ENCODE results near the gene OTUD7B. TPM values are rescaled to one million over a fixed set of nuclear protein-coding genes. Genes with fewer than 3 reads are reported as not detected.

Gene OTUD7B
- total RNA-seq, 2 donors from 2014 or later, result 21.4 to 48.7 TPM

GRCh38 chr1:149927563-149928400 lies 82.7 kb downstream of the OTUD7B start, which contains the start of gene SF3B4:
TSS of gene SF3B4 (minus strand) at chr1:149927803. CDS start at chr1:149927759, 44 bp downstream.
- peak; percentile 99 for ATAC-seq (replicated peaks)

DNA sequence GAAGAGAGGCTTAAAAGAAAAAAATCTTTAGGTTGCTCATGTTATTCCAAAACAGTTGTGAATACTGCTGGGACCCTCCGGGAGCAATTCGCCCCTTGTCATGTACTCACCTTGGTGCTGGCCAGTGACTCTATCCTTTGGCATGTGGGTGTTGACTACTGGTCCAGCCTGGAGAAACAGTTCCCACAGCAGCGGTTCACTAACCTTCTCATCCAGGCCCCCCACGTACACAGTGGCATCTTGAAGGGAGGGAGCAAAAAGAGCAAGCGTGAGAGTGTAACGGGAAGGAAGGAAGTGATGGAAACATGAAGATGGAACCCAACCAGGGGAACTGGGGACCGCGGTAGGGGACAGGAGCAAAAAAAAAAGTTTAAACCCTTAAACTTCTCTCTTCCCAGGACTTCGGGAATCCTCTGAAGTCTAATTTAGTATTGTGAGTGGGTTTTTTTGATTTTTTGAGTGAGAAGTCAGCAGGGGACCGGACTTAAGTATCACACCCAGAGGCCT lies 83.4 kb downstream of the OTUD7B start:
- H3K27ac Mint-ChIP-seq, result peak overlapping the region; percentile 96
- peaks cover 8% of the 10 kb centered on the region for H3K27me3 Mint-ChIP-seq
- no peaks in the 10 kb centered on the region for H3K9me3 Mint-ChIP-seq
- H3K4me1 Mint-ChIP-seq, result peaks cover 43% of the 10 kb centered on the region
- peaks cover 58% of the 10 kb centered on the region for H3K36me3 Mint-ChIP-seq (ENCODE audit: low read depth)
- H3K4me3 Mint-ChIP-seq, result peak overlapping the region; percentile 99
- no peak for ATAC-seq (replicated peaks)

More at GRCh38 chr1:149927563-149928400, 82.7 kb downstream of the OTUD7B start, which contains the start of gene SF3B4:
- no peaks in the 10 kb centered on the region for H3K9me3 Mint-ChIP-seq
- H3K4me3 Mint-ChIP-seq, result peak within 1 kb of the TSS; percentile 99
- peaks cover 52% of the 10 kb centered on the region for H3K36me3 Mint-ChIP-seq (ENCODE audit: low read depth)
- H3K4me1 Mint-ChIP-seq, result peaks cover 43% of the 10 kb centered on the region
- peak within 1 kb of the TSS; percentile 96 for H3K27ac Mint-ChIP-seq
- peaks cover 8% of the 10 kb centered on the region for H3K27me3 Mint-ChIP-seq

DNA sequence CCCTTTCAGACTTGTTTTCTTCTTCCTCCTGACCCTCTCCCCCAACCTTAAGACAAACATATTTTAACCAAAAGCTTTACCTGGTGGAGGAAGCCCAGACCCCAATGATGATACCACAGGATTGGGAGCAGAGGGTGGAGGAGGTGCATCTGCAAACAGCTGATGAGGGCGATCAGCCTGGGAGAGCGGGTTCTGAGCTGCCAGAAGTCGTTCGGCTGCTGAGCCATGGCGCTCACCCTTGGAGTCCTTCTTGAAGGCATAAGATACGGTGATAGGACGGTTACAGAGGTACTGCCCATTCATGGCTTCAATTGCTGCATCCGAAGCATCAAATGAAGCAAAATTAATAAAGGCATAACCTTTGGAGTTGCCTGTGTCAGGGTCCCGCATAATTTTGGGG lies 84.2 kb downstream of the OTUD7B start:
- H3K4me3 Mint-ChIP-seq, result peak overlapping the region; percentile 99
- H3K9me3 Mint-ChIP-seq, result no peaks in the 10 kb centered on the region
- peaks cover 2% of the 10 kb centered on the region for H3K27me3 Mint-ChIP-seq
- H3K36me3 Mint-ChIP-seq (ENCODE audit: low read depth), result peaks cover 66% of the 10 kb centered on the region
- H3K4me1 Mint-ChIP-seq, result peaks cover 35% of the 10 kb centered on the region
- no peak for ATAC-seq (replicated peaks)
- no peak overlapping the region for H3K27ac Mint-ChIP-seq

DNA sequence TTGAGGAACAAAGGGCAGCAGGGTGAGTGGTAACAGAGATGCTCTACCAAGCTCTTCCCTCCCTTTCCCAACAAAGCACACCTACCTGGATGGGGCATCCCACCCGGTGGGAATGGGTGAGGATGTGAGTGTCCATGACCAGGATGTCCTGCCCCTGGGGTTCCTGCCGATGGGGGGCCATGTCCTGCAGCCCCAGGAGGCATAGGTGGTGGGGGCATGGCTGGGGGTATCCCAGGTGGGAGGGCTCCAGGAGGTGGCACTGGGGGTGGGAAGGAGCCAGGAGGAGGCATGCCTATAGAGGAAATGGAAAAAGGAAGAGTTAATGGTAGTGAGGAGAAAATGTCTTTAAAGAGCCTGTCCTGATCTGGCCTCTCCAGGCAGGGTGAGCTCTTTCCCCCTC lies 84.8 kb downstream of the OTUD7B start:
- Mint-ChIP-seq H3K27me3 (no peaks in the 10 kb centered on the region), H3K4me3 (peak overlapping the region; percentile 99), H3K27ac (peak overlapping the region; percentile 17), H3K36me3 (ENCODE audit: low read depth) (peaks cover 66% of the 10 kb centered on the region), H3K4me1 (peaks cover 30% of the 10 kb centered on the region), H3K9me3 (no peaks in the 10 kb centered on the region)
- ATAC-seq (replicated peaks), result no peak

DNA sequence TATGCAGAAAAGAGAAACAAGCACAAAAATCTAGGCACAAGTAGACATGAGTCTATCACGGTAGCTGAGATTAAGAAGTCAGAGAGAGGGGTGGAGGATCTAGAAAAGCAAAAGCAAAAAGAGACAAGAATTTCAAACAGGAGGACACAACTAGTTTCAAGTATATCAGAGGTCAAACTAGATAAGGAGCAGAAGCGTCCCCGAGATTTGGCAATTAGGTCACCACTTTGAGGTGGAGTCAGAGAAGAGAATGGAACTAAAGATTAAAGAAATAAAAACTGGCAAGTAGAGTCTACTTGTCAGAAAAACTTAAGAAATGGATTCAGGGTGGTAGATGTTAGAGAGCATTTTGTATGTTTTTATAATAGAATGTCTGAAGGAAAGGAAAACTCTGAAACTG lies 85.2 kb downstream of the OTUD7B start:
- Mint-ChIP-seq H3K4me3 (peak overlapping the region; percentile 99), H3K9me3 (no peaks in the 10 kb centered on the region), H3K36me3 (ENCODE audit: low read depth) (peaks cover 66% of the 10 kb centered on the region), H3K27me3 (no peaks in the 10 kb centered on the region), H3K4me1 (peaks cover 28% of the 10 kb centered on the region), H3K27ac (peak overlapping the region; percentile 17)
- ATAC-seq (replicated peaks), result no peak

DNA sequence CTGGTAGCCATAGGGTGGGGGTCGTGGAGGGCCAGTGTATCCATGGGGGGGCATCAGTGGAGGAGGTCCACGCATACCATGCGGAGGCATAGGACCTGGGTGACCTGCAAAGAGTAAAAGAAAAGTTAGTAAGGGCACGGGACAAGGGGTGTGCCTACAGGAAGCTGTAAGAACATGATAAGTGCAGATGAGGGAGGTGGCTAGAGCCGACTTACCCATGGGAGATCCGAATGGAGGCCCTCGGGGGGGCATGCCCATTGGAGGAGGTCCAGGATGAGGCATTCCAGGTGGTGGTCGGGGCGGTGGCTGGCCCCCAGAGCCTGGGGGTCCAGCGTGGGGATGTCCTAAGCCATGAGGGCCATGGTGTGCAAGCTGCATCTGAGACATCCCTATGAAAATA lies 86.9 kb downstream of the OTUD7B start:
- Mint-ChIP-seq H3K9me3 (no peaks in the 10 kb centered on the region), H3K4me3 (no peak overlapping the region), H3K27me3 (no peaks in the 10 kb centered on the region), H3K36me3 (ENCODE audit: low read depth) (peaks cover 66% of the 10 kb centered on the region), H3K4me1 (peaks cover 24% of the 10 kb centered on the region), H3K27ac (no peak overlapping the region)
- ATAC-seq (replicated peaks), result no peak

GRCh38 chr1:149917571-149918144 lies 92.9 kb downstream of the OTUD7B start, which contains the start of gene SV2A:
TSS of gene SV2A (minus strand) at chr1:149917844. CDS start at chr1:149913840, 4,004 bp downstream.
- peak; percentile 91 for ATAC-seq (replicated peaks)
- Mint-ChIP-seq H3K9me3 (no peaks in the 10 kb centered on the region), H3K27me3 (no peaks in the 10 kb centered on the region), H3K4me3 (peak within 1 kb of the TSS; percentile 85), H3K27ac (peak within 1 kb of the TSS; percentile 78), H3K36me3 (ENCODE audit: low read depth) (peaks cover 13% of the 10 kb centered on the region), H3K4me1 (peaks cover 11% of the 10 kb centered on the region)

- ATAC-seq (replicated peaks), result no peak
- peak overlapping the region; percentile 85 for H3K4me3 Mint-ChIP-seq
- no peaks in the 10 kb centered on the region for H3K9me3 Mint-ChIP-seq
- H3K27me3 Mint-ChIP-seq, result no peaks in the 10 kb centered on the region
- peaks cover 11% of the 10 kb centered on the region for H3K4me1 Mint-ChIP-seq
- H3K36me3 Mint-ChIP-seq (ENCODE audit: low read depth), result peaks cover 6% of the 10 kb centered on the region
- peak overlapping the region; percentile 78 for H3K27ac Mint-ChIP-seq
Observed at GRCh38 chr1:149916898-149917252, 93.7 kb downstream of the OTUD7B start.

GRCh38 chr1:149916193-149916897 lies 94.2 kb downstream of the OTUD7B start:
- Mint-ChIP-seq H3K4me3 (peak overlapping the region; percentile 85), H3K27ac (peak overlapping the region; percentile 78), H3K9me3 (no peaks in the 10 kb centered on the region), H3K36me3 (ENCODE audit: low read depth) (peaks cover under 1% of the 10 kb centered on the region), H3K27me3 (no peaks in the 10 kb centered on the region), H3K4me1 (peaks cover 11% of the 10 kb centered on the region)
- no peak for ATAC-seq (replicated peaks)

GRCh38 chr1:149915429-149916192 lies 94.9 kb downstream of the OTUD7B start:
- H3K27ac Mint-ChIP-seq, result peak overlapping the region; percentile 78
- no peaks in the 10 kb centered on the region for H3K9me3 Mint-ChIP-seq
- no peaks in the 10 kb centered on the region for H3K27me3 Mint-ChIP-seq
- no peak for ATAC-seq (replicated peaks)
- no peaks in the 10 kb centered on the region for H3K36me3 Mint-ChIP-seq (ENCODE audit: low read depth)
- peaks cover 16% of the 10 kb centered on the region for H3K4me1 Mint-ChIP-seq
- peak overlapping the region; percentile 85 for H3K4me3 Mint-ChIP-seq

- ATAC-seq (replicated peaks), result no peak
- Mint-ChIP-seq H3K36me3 (ENCODE audit: low read depth) (no peaks in the 10 kb centered on the region), H3K27ac (no peak overlapping the region), H3K27me3 (no peaks in the 10 kb centered on the region), H3K4me1 (peaks cover 16% of the 10 kb centered on the region), H3K4me3 (no peak overlapping the region), H3K9me3 (no peaks in the 10 kb centered on the region)
Observed at GRCh38 chr1:149914545-149914944, 96.0 kb downstream of the OTUD7B start.

- H3K27ac Mint-ChIP-seq, result no peak overlapping the region
Observed at GRCh38 chr1:149906570-149907075, 103.9 kb downstream of the OTUD7B start.

GRCh38 chr1:149903836-149904491 lies 106.6 kb downstream of the OTUD7B start:
- no peak for ATAC-seq (replicated peaks)
- Mint-ChIP-seq H3K36me3 (ENCODE audit: low read depth) (peaks cover 19% of the 10 kb centered on the region), H3K27ac (no peak overlapping the region), H3K27me3 (no peaks in the 10 kb centered on the region), H3K9me3 (peaks cover 4% of the 10 kb centered on the region), H3K4me1 (peaks cover 16% of the 10 kb centered on the region), H3K4me3 (no peak overlapping the region)

More at GRCh38 chr1:149906570-149907075, 103.9 kb downstream of the OTUD7B start:
- H3K4me1 Mint-ChIP-seq, result peaks cover 10% of the 10 kb centered on the region
- ATAC-seq (replicated peaks), result no peak
- no peaks in the 10 kb centered on the region for H3K9me3 Mint-ChIP-seq
- H3K36me3 Mint-ChIP-seq (ENCODE audit: low read depth), result no peaks in the 10 kb centered on the region
- H3K27me3 Mint-ChIP-seq, result no peaks in the 10 kb centered on the region
- no peak overlapping the region for H3K4me3 Mint-ChIP-seq

All from activated T-helper 17 cell treated with anti-CD3 and anti-CD28 coated beads, Interleukin-2, amount 50 U/mL, for 72 hours (primary cell).